GM12878 (cell line): ENCODE measurements around the gene MMADHC. TPM values are rescaled to one million over a fixed set of nuclear protein-coding genes. Genes with fewer than 3 reads are reported as not detected.

Experiments used
- ASH2L ChIP-seq: fragments of 300-600, 200-600 bp; sonication (generic); IDR thresholded peaks from 2 replicates; pipeline ENCODE4 v1.6.1; 2017; ENCODE audit warnings: low read depth, mild to moderate bottlenecking, borderline replicate concordance
- ETV6 ChIP-seq, 2 experiments: fragments of 450-650 bp in 1 of 2; IDR thresholded peaks in 1 of 2; conservative IDR thresholded peaks in 1 of 2; 2 replicates each; pipeline ENCODE4 v1.6.1; 2014; ENCODE audit warnings: antibody characterized with exemption in 1 of 2, borderline replicate concordance in 1 of 2, low read depth in 1 of 2, mild to moderate bottlenecking in 1 of 2, moderate library complexity in 1 of 2
- EZH2 ChIP-seq: IDR thresholded peaks from 2 replicates; pipeline ENCODE4 v1.6.1; 2012; ENCODE audit warnings: low read depth, mild to moderate bottlenecking, control low read depth, inconsistent platforms, low read length, borderline replicate concordance; ENCODE audit not compliant: control insufficient read depth
- HDAC6 ChIP-seq: fragments of 200-600 bp; sonication (generic); IDR thresholded peaks from one replicate; pipeline ENCODE4 v1.8.0; 2017; ENCODE audit warnings: antibody characterized with exemption; ENCODE audit not compliant: unreplicated experiment
- IKZF1 ChIP-seq: fragments of 450-650 bp; conservative IDR thresholded peaks from 2 replicates; pipeline ENCODE4 v1.6.1; 2017; ENCODE audit warnings: antibody characterized with exemption, mild to moderate bottlenecking
- MYB ChIP-seq: fragments of 150-350 bp; IDR thresholded peaks from 2 replicates; pipeline ENCODE4 v1.6.1; 2014; ENCODE audit warnings: mild to moderate bottlenecking, low read depth, low read length, borderline replicate concordance
- TCF12 ChIP-seq: IDR thresholded peaks from 2 replicates; pipeline ENCODE4 v1.6.1; 2011; ENCODE audit warnings: low read depth, mild to moderate bottlenecking, low read length
- TCF7 ChIP-seq: IDR thresholded peaks from 2 replicates; pipeline ENCODE4 v1.6.1; 2014; ENCODE audit warnings: antibody characterized with exemption, borderline replicate concordance
- polyA plus RNA-seq, 11 experiments: library from polyadenylated mRNA; depleted of rRNA in 4 of 11; unstranded in 6 of 11; stranded (reverse) in 5 of 11; fragments of >200 nt; fragmentation: Nextera tagmentation in 4 of 11; fragmentation: Illumina TruSeq in 1 of 11; extraction: Ambion mirVana in 4 of 11; extraction: Trizol in 1 of 11; gene quantifications; 1 replicate in 1 of 11; 2 replicates in 10 of 11; pipeline versions ENCODE4 v1.2.1 to v1.2.3, GENCODE V29; 2011 to 2016; ENCODE audit warnings: inconsistent platforms in 2 of 11, missing spikeins in 2 of 11, low read depth in 1 of 11
- total RNA-seq, 4 experiments: library from RNA; depleted of rRNA in 3 of 4; stranded (reverse); fragments of >200 nt in 3 of 4; fragmentation: Illumina TruSeq in 1 of 4; extraction: Trizol in 1 of 4; gene quantifications; 2 replicates each; pipeline versions ENCODE4 v1.2.1 to v1.2.3, GENCODE V29; 2013 to 2021
- TF ChIP-seq, protein P1 (sequence below): IDR thresholded peaks from 2 replicates; pipeline ENCODE4 v1.6.1; 2012; ENCODE audit warnings: improper control_type of control experiment, low read depth, low read length; ENCODE audit not compliant: insufficient replicate concordance
- TF ChIP-seq, protein P2 (sequence below): fragments of 450-650 bp; IDR thresholded peaks from 2 replicates; pipeline ENCODE4 v1.6.1; 2017; ENCODE audit warnings: borderline replicate concordance

The MMADHC gene
- total and polyA plus RNA-seq, 10 of the 15 experiments (the other 5 are each of a cell fraction or from before 2014, with no cell fraction given), result 93.6 to 415 (median 147) TPM

DNA sequence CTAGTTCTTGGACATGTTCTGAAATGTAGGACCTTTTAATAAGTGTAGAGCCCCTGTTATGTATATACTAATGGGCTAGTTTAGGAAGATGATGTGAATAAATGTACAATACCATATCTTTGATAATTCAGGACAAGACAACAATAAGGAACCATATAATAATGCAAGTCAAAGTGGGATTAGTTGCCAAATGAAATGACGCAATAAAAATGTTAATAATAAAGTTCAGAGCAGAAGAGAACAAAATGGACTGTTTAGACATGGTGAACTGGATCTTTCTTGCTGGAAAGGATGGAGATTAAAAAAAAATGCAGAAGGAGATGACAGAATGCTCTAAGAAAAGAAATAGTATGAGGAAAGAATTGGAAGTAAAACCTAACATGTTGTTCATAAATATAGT is 43.7 kb downstream of the MMADHC start (continued):
- TF ChIP-seq, protein P1, sequence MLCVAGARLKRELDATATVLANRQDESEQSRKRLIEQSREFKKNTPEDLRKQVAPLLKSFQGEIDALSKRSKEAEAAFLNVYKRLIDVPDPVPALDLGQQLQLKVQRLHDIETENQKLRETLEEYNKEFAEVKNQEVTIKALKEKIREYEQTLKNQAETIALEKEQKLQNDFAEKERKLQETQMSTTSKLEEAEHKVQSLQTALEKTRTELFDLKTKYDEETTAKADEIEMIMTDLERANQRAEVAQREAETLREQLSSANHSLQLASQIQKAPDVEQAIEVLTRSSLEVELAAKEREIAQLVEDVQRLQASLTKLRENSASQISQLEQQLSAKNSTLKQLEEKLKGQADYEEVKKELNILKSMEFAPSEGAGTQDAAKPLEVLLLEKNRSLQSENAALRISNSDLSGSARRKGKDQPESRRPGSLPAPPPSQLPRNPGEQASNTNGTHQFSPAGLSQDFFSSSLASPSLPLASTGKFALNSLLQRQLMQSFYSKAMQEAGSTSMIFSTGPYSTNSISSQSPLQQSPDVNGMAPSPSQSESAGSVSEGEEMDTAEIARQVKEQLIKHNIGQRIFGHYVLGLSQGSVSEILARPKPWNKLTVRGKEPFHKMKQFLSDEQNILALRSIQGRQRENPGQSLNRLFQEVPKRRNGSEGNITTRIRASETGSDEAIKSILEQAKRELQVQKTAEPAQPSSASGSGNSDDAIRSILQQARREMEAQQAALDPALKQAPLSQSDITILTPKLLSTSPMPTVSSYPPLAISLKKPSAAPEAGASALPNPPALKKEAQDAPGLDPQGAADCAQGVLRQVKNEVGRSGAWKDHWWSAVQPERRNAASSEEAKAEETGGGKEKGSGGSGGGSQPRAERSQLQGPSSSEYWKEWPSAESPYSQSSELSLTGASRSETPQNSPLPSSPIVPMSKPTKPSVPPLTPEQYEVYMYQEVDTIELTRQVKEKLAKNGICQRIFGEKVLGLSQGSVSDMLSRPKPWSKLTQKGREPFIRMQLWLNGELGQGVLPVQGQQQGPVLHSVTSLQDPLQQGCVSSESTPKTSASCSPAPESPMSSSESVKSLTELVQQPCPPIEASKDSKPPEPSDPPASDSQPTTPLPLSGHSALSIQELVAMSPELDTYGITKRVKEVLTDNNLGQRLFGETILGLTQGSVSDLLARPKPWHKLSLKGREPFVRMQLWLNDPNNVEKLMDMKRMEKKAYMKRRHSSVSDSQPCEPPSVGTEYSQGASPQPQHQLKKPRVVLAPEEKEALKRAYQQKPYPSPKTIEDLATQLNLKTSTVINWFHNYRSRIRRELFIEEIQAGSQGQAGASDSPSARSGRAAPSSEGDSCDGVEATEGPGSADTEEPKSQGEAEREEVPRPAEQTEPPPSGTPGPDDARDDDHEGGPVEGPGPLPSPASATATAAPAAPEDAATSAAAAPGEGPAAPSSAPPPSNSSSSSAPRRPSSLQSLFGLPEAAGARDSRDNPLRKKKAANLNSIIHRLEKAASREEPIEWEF, result no peak
- TF ChIP-seq TCF12 (no peak), ASH2L (no peak), EZH2 (no peak), IKZF1 (no peak), MYB (no peak), ETV6 (conservative IDR thresholded peaks at IDR 0.05 in 1 of 2, IDR thresholded peaks at IDR 0.05 in 1 of 2; ENCODE audit: borderline replicate concordance in 1 of 2, low read depth in 1 of 2) (no peak), HDAC6 (no peak), TCF7 (no peak)
- TF ChIP-seq, protein P2, sequence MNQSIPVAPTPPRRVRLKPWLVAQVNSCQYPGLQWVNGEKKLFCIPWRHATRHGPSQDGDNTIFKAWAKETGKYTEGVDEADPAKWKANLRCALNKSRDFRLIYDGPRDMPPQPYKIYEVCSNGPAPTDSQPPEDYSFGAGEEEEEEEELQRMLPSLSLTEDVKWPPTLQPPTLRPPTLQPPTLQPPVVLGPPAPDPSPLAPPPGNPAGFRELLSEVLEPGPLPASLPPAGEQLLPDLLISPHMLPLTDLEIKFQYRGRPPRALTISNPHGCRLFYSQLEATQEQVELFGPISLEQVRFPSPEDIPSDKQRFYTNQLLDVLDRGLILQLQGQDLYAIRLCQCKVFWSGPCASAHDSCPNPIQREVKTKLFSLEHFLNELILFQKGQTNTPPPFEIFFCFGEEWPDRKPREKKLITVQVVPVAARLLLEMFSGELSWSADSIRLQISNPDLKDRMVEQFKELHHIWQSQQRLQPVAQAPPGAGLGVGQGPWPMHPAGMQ, result no peak
